GM12873 (cell line): Measurements from ENCODE around the gene CYP4F2.

Source experiments
- TF ChIP-seq, protein P1 (sequence below): IDR thresholded peaks from 2 replicates; pipeline ENCODE4 v1.5.1; 2012; ENCODE audit warnings: low read depth, mild to moderate bottlenecking, moderate library complexity, low read length, control low read depth; ENCODE audit not compliant: insufficient read depth; ENCODE audit errors: missing control alignments

The CYP4F2 gene

DNA sequence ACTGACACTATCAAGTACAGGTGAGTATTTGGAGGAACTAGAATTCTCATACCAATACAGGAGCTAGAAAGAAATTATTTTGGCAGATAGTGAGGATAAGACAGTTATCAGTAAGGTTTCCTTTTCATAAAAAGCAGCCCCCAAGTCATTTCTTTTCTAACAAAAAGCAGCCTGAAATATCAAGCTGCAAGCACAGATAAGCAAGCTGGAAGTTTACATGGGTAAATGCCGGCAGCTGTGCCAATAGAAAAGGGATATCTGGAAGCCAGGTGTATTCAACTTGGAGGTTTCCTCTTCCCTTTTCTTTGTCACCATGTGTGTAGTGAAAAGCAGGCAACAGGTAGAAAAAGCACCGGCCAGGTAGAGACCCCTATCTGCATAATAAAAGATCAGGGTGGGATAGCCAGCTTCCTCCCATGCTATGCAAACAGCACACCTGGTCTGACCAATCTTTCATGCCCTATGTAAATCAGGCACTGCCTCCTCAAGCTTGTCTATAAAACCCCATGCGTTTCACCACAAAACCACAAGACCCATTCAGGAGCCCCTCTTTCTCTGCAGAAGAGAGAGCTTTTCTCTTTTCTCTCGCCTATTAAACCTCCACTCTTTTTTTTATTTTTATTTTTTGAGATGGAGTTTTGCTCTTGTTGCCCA, 22.9 kb downstream of the CYP4F2 start:
- TF ChIP-seq, protein P1, sequence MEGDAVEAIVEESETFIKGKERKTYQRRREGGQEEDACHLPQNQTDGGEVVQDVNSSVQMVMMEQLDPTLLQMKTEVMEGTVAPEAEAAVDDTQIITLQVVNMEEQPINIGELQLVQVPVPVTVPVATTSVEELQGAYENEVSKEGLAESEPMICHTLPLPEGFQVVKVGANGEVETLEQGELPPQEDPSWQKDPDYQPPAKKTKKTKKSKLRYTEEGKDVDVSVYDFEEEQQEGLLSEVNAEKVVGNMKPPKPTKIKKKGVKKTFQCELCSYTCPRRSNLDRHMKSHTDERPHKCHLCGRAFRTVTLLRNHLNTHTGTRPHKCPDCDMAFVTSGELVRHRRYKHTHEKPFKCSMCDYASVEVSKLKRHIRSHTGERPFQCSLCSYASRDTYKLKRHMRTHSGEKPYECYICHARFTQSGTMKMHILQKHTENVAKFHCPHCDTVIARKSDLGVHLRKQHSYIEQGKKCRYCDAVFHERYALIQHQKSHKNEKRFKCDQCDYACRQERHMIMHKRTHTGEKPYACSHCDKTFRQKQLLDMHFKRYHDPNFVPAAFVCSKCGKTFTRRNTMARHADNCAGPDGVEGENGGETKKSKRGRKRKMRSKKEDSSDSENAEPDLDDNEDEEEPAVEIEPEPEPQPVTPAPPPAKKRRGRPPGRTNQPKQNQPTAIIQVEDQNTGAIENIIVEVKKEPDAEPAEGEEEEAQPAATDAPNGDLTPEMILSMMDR = no peak

DNA sequence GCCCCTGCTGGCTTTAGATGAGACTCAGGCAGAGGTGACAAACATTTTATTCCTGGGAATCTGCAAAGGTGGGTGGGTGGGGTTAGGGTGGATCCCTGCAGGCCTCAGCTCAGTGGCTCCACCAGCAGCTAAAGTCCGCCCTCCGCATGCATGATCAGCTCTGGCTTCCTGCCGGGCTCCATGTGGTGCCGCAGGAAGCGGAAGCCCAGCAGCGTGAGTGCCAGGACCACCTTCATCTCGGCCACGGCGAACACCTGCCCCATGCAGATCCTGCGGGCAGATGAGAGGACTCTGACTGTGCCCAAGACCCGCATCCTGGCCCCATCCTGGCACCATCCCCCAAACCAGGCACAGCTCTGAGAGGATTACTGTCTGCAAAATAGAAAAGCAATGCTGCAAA, 26.3 kb downstream of the CYP4F2 start:
- TF ChIP-seq, protein P1 = no peak

DNA sequence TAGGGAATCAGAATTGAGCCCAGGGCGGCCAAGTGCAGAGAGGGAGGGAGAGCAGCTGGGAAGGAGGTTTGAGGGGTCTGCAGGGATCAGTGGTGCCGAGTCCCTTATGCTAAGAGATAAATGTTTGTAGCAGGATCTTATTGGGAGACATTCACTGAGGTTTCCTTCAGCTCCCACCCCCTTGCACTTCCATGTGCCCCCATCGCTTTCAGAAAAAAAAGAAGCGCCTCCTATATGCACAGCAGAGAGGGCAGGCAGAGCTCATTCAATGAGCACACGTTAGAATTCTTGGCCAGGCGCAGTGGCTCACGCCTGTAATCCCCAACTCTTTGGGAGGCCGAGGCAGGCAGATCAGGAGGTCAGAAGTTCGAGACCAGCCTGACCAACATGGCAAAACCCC, 28.0 kb downstream of the CYP4F2 start:
- TF ChIP-seq, protein P1 = no peak

DNA sequence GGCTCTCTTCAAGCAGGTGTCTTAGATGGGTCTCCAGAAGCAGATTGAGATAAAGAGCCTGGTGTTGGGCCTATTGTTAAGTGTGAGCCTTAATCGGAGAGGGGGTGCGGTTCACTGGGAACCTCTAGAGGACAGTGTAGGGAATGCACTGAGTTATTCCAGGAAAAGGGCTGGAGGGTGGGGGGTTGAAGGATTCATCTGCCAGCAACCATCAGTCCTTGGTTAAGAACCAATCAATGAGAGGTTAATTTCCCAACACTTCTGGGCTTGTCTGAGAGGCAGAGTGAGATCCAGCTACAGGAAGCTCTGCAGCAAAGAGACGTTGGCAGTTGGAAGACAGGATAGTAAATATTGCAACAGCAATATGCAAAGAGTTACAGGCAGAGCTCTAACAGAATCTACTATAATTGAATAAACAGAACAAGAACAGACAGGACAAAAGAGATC, 28.7 kb downstream of the CYP4F2 start:
- TF ChIP-seq, protein P1 = peak; percentile 69

DNA sequence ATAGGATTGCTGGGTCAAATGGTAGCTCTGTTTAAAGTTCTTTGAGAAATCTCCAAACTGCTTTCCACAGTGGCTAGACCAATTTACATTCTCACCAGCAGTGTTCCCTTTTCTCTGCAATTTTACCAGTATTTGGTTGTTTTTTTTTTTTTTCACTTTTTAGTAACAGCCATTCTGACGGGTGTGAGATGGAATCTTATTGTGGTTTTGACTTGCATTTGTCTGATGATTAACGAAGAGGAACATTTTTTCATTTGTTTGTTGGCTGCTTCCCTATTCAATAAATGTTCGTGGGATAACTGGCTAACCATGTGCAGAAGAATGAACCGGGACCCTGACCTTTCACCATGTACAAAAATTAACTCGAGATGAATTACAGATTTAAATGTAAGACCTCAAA, 31.2 kb downstream of the CYP4F2 start:
- TF ChIP-seq, protein P1 = no peak

DNA sequence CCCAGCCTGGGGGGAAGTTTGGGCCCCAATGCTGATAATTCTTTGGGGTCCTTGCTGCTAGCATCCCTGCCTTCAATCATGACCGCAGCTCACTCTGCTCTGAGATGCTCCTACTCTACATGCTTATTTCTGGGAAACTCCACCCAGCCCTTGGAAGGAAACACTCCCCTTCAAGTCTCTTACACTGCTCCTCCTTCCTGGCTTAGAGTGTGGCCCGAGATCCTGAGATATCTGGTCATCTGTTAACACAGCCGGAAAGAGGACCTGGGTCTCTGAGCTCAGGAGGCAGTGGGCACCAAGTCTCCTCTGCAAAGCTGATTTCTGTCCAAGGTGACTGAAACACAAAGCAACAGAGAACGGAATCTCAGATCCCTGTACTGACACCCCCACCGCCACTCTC, 33.0 kb downstream of the CYP4F2 start:
- TF ChIP-seq, protein P1 = no peak

DNA sequence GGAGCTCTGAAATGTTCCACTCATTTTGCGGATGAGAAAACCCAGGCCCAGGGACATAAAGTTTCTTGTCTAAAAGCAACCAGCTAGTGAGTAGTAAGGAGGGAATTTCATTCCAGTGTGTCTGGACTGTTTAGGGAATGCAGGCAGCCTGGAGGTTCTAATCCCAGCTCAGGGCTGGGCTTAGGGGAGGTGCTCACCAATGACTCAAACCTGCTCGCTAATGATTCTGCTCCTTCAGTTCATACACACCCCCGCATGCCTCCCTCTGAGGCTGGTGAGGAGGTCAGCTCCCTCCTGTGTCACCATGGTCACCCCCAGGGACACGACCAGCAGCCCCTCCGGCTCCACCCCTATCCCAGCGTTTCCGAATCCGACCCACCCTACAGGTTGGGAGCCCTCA, 34.6 kb downstream of the CYP4F2 start:
- TF ChIP-seq, protein P1 = no peak
